GOT3 (cell line): Measurements from ENCODE around the gene MPV17L2.

ENCODE experiments used
- DNase-seq: peaks from one replicate; lab custom pipeline; 2025; ENCODE audit warnings: mixed read lengths; lab: John Stamatoyannopoulos, UW

The MPV17L2 gene

DNA sequence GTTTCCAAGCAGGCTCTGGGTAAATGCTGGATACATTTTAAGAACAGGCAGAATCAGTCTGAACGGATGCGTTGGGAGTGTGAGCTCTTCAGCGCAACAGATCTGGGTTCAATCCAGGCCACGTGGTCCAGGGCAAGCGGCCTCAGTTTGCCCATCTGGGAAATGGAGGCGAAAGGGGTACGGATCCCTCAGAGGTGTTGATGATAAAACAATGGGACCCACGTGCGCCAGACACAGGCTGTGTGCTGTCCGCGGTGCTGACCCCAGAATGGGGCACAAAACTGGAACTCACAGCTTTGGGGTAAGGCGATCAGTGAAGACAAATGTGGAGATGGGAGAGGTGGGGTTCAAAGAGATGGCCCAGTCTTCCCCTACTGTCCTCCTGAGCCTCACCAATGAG lies 46.3 kb downstream of the MPV17L2 start:
- no peak for DNase-seq

DNA sequence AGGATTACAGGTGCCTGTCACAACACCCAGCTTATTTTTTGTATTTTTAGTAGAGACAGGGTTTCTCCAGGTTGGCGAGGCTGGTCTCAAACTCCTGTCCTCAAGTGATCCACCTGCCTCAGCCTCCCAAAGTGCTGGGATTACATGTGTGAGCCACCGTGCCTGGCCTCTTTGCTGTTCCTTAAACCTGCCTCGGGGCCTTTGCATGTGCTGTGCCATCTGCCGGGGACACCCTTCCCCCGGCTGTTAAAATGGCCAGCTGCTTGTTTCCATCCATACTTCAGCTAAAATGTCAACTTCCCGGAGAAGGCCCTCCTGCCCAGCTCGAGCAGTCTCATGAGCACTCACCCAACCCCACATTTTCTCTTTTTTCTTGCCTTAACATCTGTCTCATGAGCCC lies 52.3 kb downstream of the MPV17L2 start:
- no peak for DNase-seq
